ENCODE data around the gene ALDH1A1.
A peak's percentile ranks its signal among the peaks of the same experiment; 100 is the strongest.

Gene ALDH1A1

GRCh38 chr9:72952914-72953313 lies at the start of gene ALDH1A1:
TSS of gene ALDH1A1 (minus strand) at chr9:72953053. CDS start at chr9:72953000, 53 bp downstream.
- DNase-seq: peak; percentile 85

- DNase-seq: no peak
These were observed 49.0 kb upstream of the ALDH1A1 start for GRCh38 chr9:73001860-73002259.

GRCh38 chr9:72998363-72998762 lies 45.5 kb upstream of the ALDH1A1 start:
- DNase-seq: no peak

- DNase-seq: peak; percentile 85
These were observed 44.6 kb upstream of the ALDH1A1 start for GRCh38 chr9:72997387-72997995.

GRCh38 chr9:72996684-72997314 lies 43.9 kb upstream of the ALDH1A1 start:
- peak; percentile 29 for DNase-seq

GRCh38 chr9:72996114-72996513 lies 43.3 kb upstream of the ALDH1A1 start:
- DNase-seq: no peak

- no peak for DNase-seq
These were observed 42.5 kb upstream of the ALDH1A1 start for GRCh38 chr9:72995131-72996024.

- no peak for DNase-seq
These were observed 38.9 kb upstream of the ALDH1A1 start for GRCh38 chr9:72991772-72992171.

GRCh38 chr9:72990397-72991182 lies 37.7 kb upstream of the ALDH1A1 start:
- DNase-seq: no peak

- DNase-seq: no peak
These were observed 33.8 kb upstream of the ALDH1A1 start for GRCh38 chr9:72986522-72987116.

GRCh38 chr9:72985746-72986145 lies 32.9 kb upstream of the ALDH1A1 start:
- DNase-seq: no peak

GRCh38 chr9:72984991-72985390 lies 32.1 kb upstream of the ALDH1A1 start:
- DNase-seq: no peak

- peak; percentile 21 for DNase-seq
These were observed 31.5 kb upstream of the ALDH1A1 start for GRCh38 chr9:72984226-72984947.

GRCh38 chr9:72983512-72984225 lies 30.8 kb upstream of the ALDH1A1 start:
- peak; percentile 70 for DNase-seq

- peak; percentile 81 for DNase-seq
These were observed 30.2 kb upstream of the ALDH1A1 start for GRCh38 chr9:72983056-72983455.

GRCh38 chr9:72982146-72982799 lies 29.4 kb upstream of the ALDH1A1 start:
- DNase-seq: peak; percentile 30

GRCh38 chr9:72981433-72981832 lies 28.6 kb upstream of the ALDH1A1 start:
- DNase-seq: no peak

GRCh38 chr9:72980600-72981265 lies 27.9 kb upstream of the ALDH1A1 start:
- DNase-seq: no peak

- no peak for DNase-seq
These were observed 27.3 kb upstream of the ALDH1A1 start for GRCh38 chr9:72980183-72980582.
